ENCODE data around the gene MOB1B. TPM values are rescaled to one million over a fixed set of nuclear protein-coding genes. Genes with fewer than 3 reads are reported as not detected.

The MOB1B gene
- polyA plus RNA-seq, 3 donors = 2.3 to 4.5 (median 3.9) TPM

DNA sequence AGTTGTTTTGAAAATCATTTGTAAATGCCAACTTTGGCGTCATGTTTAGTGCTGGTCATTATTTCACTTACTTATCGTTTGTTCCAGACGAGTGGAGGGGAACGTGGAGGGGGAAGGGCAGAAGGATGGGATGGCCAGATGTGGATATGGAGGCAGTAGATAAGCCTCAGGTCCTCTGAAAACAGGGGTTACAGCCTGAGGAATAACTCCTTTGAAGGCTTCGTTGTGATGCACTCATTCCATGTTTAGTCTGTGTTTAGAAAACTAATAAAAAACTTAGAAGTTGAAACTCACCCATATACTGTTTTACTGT, 1.1 kb downstream of the MOB1B start:
- H3K27ac ChIP-seq (ENCODE audit: low read depth, low read length) = no peak overlapping the region
- WGBS, 3 donors = 3 to 4% (median 3%) methylated on average over 5 of the region's 5 CpGs

DNA sequence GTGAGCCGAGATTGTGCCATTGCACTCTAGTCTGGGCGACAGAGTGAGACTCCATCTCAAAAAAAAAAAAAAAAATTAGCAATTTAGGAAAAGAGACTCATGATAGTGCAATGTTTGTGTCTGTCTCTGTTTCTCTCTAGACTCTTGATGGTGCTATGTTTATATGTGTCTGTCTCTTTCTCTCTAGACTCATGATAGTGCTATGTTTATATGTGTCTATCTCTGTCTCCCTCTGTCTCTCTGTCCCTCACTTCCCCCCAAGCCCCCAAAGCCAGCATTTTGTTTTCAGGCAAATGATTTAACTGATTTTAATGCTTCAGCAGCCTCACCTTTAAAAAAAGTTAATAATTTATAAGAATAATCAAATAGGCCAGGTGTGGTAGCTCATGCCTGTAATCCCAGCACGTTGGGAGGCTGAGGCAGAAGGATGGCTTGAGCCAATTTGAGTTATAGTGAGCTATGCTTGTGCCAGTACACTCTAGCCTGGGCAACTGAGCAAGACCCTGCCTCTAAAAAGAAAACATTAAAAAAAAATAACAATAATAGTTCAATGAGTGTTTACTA, 6.9 kb downstream of the MOB1B start:
- 61 to 87% (median 85%) methylated on average over 3 of the region's 3 CpGs for WGBS, 3 donors
- no peak overlapping the region for H3K27ac ChIP-seq (ENCODE audit: low read depth, low read length)

DNA sequence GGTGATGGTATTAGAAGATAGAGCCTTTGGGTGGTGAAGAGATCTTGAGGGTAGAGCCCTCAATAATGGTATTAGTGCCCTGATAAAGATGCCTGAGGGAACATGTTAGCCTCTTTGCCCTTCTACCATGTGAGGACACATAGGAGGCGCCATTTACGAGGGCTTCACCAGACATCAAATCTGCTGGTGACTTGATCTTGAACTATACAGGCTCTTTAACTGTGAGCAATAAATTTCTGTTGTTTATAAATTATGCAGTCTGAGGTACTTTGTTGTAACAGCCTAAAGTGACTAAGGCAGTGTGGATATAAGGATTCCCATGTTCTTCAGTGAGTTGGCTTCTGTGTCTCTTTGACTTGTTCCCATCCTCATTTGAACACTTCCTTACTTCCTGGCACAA, 11.8 kb downstream of the MOB1B start:
- 91 to 100% (median 98%) methylated on average over 2 of the region's 2 CpGs for WGBS, 3 donors
- no peak overlapping the region for H3K27ac ChIP-seq (ENCODE audit: low read depth, low read length)

DNA sequence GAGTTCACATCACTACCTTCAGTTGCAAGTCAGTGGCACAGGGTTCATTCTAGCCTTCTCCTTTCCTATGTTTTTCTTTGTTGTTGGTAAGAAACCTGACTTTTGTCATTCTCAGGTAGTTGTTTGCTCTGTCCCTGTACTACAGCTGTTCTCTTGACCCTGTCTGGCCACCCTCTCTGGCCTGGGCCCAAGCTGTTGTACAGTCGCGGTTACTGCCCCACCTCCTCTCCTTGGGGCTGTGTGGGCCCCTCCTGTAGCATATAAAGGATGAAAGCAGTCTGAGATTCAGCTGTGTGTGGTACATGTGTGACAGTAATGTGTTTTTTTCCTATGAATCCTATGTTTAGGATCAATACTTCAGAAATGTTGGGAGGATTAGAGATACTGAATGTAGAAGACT, 12.5 kb downstream of the MOB1B start:
- WGBS, 3 donors = 34 to 85% (median 77%) methylated on average over 2 of the region's 2 CpGs
- H3K27ac ChIP-seq (ENCODE audit: low read depth, low read length) = no peak overlapping the region

DNA sequence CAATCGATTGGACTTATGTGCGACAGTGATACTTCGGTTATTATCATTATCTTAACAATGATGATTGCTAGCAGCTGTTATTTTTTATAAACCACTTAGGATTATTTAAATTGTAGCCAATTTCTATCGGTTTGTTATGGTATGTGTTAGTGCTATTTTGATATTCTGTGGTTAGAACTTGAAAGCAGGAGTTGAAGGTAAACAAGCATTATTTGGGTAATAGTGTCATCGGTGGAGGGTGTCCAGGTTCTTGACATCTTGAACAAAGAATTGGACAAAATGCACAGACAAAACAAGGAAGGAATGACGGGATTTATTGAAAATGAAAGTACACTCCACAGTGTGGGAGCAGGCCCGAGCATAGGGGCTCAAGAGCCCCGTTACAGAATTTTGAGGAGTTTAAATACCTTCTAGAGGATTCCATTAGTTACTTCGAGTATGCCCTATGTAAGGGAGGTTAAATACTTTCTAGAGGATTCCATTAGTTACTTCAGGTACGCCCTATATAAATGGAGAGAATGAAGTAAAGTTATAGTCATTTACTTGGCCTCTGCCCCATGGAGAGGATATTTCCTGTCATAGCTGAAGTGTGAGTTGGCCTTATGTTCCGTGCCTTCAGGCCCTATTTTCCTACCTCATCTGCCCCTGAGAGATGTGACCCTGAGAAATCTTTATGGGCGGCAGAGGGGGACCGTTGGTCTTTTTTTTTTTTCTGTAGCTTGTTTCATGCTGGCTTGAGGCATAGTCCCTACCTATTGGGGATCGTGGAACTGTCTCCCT, 13.1 kb downstream of the MOB1B start:
- 89 to 92% (median 89%) methylated on average over 14 of the region's 14 CpGs for WGBS, 3 donors
- H3K27ac ChIP-seq (ENCODE audit: low read depth, low read length) = no peak overlapping the region

DNA sequence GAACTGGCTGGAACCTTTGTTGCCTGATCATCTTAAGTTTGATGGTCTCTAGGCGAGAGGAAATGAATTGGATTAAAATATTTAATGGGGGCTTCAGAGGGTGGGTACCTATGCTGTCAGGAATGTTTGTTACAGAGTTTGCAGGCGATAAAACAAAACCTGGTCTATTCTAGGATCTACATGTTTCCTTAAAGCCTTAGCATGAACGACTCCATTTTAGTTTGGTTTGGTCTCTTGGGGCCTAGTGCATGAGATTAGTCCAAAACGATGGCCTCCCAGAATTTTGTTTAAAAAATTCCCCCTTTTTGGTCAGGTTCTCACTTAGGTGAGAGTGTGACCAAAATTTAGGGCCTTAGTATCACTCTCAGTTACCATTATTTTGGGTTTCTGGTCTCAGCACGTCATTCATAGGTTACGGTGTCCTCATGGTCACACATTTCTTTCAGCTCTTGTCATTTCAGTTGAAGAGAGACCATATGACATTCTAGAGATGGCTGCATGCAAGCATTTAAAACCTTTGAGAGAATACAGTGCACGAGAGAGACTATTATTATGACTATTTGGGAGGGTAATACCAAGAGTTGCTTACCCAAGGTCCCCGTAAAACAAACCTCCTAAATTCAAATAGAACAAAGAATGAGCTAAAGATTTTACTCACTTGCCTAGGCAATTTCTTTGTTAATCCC, 13.8 kb downstream of the MOB1B start:
- H3K27ac ChIP-seq (ENCODE audit: low read depth, low read length) = no peak overlapping the region
- 82 to 83% (median 83%) methylated on average over 8 of the region's 8 CpGs for WGBS, 3 donors

DNA sequence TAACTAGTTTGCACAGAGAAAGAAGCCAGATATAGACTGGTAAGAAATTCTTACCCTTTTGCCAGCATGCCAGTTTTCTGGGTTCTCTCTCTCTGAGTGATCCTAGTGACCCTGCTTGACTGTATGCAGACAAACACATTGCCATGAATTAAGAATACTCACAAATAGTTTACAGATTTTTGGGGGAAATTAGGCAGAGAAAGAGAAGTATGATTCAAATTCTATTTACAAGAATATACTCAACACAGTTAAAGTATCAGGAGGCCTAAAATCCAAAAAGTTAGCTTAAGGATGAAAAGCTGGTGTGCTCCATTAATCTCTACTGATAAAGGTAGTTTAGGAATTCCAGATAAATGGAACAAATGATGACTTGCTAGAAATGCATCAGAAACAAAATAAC, 18.4 kb downstream of the MOB1B start:
- no peak overlapping the region for H3K27ac ChIP-seq (ENCODE audit: low read depth, low read length)

DNA sequence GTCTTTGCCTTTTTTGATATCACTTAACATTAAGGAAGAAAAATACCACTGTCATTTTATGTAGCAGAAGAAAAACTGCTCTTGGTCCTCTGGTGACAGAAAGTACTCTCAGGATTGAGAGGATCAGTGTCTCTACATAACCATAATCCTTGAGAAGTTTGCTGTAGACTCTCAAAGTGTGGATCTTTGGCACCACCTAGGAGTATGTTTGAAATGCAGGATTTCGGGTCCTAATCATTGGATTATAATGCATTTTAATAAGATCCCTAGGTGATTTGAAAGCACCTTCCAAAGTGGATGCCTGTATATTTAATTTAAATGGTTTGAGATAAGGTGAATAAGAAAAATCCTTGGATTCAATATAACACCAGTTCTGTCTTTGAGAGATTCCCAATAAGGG, 23.2 kb downstream of the MOB1B start:
- WGBS, 3 donors = 83 to 94% (median 92%) methylated on average over 1 of the region's 1 CpG
- H3K27ac ChIP-seq (ENCODE audit: low read depth, low read length) = no peak overlapping the region

DNA sequence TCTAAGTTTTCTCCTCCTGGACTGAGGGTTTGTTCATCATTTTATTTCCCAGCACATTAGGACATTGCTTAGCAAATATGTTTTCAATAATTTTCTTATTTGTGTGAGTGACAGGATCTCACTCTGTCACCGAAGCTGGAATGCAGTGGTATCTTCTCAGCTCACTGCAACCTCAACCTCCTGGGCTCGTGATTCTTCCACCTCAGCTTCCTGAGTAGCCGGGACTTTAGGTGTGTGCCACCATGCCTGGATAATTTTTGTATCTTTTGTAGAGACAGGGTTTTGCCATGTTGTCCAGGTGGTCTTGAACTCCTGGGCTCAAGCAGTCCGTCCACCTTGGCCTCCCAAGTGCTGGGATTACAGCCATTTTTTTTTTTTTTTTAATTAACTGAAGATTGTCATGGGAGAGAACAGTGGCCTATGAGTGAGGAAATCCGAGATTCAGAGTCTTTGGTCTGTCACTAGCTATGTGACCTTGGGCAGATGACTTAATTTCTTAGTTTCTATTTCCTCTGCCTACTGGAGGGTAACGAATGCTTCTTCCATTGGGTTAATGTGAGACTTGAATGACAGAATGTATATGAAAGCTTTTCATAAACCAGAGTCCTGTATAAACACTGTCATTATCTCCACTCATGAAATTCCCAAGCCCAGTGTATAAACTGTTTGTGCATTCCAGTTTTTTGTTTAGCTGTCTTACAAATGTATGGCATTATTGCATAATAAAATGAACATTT, 23.9 kb downstream of the MOB1B start:
- no peak overlapping the region for H3K27ac ChIP-seq (ENCODE audit: low read depth, low read length)
- 64 to 71% (median 70%) methylated on average over 6 of the region's 6 CpGs for WGBS, 3 donors

DNA sequence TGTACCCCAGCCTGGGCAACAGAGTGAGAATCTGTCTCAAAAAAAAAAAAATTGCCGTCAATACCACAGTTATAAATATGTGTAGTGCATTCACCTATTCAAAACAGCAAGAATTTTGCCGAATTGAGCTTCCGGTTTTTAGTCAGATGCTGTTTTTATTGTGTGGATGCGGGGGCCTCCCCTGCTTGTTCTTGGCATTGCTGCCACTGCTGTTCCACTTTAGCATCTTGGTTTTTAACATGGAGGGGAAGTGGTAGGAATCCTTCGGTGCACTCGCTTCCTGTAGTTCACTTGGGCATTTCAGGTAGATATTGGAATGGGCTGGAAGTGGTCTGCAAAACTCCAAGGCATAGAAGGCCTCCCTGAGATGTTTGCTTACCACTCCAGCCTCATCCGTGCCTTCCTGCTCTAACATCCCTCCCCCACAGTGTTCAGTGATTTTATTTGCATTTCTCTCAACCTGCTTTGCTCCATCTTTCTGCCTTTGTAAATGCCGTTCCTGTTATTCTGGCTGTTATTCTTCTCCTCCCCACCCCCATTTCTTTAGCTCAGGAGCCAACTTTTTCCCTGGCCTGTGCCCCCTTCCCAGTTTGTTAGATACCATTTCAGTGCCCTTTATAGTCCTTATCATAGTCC, 25.5 kb downstream of the MOB1B start:
- 45 to 78% (median 63%) methylated on average over 8 of the region's 8 CpGs for WGBS, 3 donors
- H3K27ac ChIP-seq (ENCODE audit: low read depth, low read length) = no peak overlapping the region

DNA sequence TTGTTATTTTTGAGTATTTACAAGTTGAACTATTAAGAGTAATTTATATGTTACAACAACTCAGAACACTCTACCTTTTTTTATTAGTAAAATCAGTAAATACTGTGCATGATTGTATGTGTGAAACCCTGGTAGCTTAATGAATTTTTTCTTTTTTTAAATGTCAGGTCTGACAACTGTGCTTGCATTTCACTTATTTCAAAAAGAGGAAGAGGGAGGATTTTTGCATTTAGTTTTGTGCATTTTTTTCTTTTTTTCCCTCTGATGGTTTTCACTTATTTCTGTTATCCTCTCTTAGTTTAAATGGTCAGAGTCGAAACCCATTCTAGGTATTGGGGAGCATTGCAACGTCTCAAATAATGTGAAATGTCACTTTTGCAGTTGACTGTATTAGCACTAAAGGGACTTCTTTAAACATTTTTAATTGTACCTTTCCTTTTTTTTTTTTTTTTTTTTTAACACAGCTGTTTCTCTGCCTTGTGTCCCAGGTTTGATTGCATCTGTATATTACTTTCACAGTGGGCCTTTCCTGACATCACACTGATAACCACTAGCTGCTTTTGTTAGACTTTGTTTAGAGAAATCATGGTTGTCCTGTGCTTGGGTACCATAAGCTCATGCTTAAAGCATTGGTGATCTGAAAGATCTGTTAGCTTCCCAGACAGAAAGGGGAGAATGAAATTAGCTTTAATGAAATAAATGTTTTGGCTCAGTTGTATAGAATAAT, 28.5 kb downstream of the MOB1B start:
- 54 to 79% (median 60%) methylated on average over 2 of the region's 2 CpGs for WGBS, 3 donors
- H3K27ac ChIP-seq (ENCODE audit: low read depth, low read length) = no peak overlapping the region

DNA sequence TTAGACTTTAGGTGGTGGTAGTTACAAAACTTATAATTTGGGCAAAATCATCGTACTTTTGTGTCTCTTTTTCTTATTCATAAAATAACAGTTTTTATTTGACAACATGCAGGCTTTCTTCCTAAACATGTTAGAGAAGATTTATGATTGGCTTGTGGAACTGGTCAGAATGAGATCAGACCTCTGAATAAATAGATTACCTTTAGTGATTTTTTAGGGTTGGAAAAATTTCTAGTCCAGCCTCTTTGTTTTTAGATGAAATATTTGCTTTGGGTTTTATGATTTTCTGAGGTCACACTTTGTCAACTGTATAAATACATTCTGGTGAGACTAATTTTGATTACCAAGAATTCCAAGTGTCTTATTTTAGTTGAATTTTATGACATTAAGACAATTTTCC, 29.2 kb downstream of the MOB1B start:
- no peak overlapping the region for H3K27ac ChIP-seq (ENCODE audit: low read depth, low read length)
- 72 to 95% (median 88%) methylated on average over 1 of the region's 1 CpG for WGBS, 3 donors

DNA sequence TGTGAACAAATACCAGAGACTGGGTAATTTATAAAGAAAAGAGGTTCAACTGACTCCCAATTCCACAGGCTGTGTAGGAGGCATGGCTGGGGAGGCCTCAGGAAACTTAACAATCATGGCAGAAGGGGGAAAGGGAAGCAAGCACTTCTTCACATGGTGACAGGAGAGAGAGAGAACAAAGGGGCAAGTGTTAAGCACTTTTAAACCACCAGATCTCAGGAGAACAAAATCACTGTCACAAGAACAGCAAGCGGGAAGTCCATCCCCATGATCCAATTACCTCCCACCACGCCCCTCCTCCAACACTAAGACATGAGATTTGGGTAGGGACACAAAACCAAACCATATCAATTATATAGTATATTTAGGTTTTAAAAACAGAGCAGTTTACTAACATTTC, 30.8 kb downstream of the MOB1B start:
- H3K27ac ChIP-seq (ENCODE audit: low read depth, low read length) = no peak overlapping the region
- WGBS, 3 donors = 95 to 100% (median 97%) methylated on average over 2 of the region's 2 CpGs

DNA sequence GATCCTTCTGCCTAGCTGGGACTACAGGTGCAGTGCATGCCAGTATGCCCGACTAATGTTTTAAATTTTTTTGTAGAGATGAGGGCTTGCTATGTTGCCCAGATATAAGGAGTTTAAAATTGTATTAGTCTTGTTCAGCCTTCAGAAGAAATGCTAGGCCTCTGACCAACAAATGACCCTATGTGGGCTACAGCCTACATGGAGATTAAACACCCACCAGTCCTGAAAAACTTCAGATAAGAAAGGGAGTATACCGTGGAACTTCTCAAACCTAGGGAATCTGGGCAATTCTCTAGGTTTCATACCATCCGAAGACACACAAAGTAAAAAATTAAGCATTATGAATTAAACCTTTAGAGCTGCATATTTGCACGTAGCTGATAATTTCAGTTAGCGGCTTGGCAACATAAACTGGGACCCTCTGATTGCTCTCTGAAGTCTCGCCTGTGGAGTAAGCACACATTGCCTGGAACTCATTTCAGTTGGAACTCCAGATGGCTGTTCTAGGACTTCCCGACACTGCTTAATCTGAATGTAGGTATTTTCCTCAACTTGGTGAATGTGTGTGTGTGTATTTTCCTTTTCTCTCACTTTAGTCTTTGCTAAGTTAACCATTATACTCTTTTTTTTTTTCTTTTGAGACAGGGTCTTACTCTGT, 33.0 kb downstream of the MOB1B start:
- 79 to 90% (median 85%) methylated on average over 7 of the region's 7 CpGs for WGBS, 3 donors
- no peak overlapping the region for H3K27ac ChIP-seq (ENCODE audit: low read depth, low read length)

DNA sequence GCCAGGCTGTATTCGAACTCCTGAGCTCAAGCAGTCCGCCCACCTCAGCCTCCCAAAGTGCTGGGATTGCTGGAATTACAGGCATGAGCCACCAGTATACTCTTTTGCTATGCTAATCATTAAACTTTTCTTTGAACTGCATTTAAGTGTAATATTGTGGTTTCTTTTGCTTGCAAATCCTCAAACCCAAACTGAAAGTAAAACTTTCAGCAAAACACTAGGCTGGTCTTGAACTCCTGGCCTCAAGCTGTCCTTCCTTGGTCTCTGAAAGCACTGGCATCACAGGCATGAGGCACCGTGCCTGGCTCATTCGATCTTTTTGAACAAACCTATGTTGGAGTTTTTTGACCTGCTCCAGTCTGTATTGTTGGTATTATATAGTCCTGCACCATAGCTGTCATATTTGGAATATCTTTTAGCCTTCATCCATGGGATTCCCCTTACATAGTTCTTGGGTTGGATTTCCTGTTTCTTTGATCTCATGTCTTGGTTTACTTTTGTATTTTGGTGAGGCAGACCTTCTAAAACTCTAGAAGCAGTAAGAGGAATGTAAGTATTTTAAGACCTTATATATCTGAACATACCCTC, 34.1 kb downstream of the MOB1B start:
- H3K27ac ChIP-seq (ENCODE audit: low read depth, low read length) = no peak overlapping the region
- 93 to 95% (median 94%) methylated on average over 4 of the region's 4 CpGs for WGBS, 3 donors

DNA sequence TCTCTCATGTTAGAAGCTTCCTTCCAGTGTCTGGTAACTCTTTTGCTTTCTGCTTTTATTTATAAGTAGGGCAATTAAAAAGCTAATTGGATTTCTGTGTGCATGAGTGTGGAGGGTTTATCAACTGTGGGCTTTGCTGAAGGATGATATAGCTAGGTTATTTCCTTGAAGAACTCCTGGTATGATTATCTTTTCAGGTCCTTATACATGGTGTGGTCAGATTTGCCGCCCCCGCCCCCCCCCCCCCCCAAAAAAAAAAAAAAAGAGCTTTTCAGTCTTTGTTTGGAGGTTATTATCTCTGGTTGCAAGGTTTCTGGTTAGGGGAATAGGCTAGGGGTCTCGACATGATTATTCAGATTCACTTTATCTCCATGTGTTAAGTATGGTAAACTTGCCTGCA, 35.9 kb downstream of the MOB1B start:
- H3K27ac ChIP-seq (ENCODE audit: low read depth, low read length) = no peak overlapping the region
- 64 to 84% (median 66%) methylated on average over 3 of the region's 3 CpGs for WGBS, 3 donors

DNA sequence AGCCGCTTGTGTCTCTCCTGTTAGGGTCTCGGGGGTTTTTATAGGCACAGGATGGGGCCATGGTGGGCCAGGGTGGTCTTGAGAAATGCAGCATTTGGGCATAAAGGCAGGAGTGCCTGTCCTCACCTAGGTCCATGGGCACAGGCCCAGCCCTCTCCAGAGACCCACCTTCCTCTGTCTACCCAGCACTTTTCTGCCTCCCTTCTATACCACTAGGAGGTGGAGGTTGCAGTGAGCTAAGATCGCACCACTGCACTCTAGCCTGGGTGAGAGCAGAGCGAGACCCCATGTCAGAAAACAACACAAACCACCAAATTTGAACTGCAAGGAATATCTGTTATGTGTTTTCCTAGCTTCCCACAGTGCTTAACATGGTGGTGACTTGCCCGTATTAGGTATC, 38.0 kb downstream of the MOB1B start:
- H3K27ac ChIP-seq (ENCODE audit: low read depth, low read length) = no peak overlapping the region
- 97 to 100% (median 97%) methylated on average over 5 of the region's 5 CpGs for whole genome bisulfite sequencing, 3 donors

DNA sequence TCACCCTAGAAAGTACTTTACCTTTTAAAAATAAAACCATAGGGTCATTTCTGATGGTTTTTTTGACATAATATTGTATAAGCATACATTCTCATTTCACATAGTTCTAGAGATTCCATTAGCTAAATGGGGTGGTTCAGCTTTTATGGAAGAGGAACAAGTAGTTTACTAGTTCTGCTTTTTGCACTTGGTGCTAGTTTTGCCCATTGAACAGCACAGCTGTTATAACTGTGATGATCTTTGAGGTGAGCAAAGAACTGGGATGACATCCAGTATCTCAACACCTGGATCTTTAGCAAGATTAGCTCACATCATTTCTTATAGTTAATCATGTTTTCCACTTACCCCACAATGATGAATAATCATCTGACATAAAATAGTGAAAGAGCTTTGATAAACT, 40.9 kb downstream of the MOB1B start:
- H3K27ac ChIP-seq (ENCODE audit: low read depth, low read length) = no peak overlapping the region

Measured in adipose tissue (tissue), 3 donors.